NCI-H345 treated with DMSO at 0.1 percent for 48 hours (cell line): ENCODE results near the gene SPATA6.

Experiments
- DNase-seq: peaks from one replicate; lab custom pipeline; 2025; ENCODE audit not compliant: unreplicated experiment; lab: John Stamatoyannopoulos, UW

The SPATA6 gene

DNA sequence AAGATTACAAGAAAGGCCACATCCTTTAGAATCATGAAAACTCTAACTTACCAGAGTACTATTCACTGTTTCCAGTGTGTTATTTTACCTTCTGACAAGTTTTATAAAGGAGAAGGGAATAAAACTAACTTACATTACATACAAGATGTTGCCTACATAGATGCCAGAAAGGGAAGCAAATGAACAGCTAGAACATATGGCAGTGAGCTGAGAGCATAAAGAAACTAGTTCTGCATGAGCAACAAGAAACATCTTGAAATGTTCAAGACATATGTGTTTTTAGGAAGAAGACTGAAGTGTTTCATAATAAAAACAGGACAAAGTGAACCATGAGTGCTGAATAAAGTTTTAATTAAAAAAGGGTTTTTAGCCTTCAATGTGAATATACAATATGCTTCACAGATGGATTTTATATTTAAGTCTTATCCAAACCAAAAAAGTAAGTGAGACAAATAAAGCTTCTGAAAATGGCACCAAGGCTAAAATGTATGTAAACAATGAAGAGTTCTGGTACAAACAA is 210.1 kb downstream of the SPATA6 start:
- no peak for DNase-seq

- no peak for DNase-seq
Observed at GRCh38 chr1:48258106-48258505, 213.9 kb downstream of the SPATA6 start.

DNA sequence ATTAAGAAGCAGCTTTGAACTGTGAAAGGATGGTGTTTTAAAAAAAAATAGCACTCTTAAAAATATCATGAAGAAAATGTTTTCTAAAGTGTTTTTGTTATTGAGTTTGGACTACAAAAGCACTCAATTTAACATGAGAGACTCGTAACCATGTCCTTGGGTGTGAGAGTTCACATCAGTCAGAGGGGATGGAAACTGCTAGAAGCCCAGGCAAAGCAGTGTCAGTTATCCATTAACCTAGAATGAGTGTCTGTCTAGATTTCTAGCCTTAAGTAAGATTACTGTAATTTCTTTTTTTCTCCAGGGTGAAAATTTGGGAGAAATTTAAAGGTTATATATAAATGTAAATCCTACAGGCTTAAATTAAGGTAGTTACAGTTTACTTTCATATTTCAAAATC is 217.8 kb downstream of the SPATA6 start:
- DNase-seq, result no peak

DNA sequence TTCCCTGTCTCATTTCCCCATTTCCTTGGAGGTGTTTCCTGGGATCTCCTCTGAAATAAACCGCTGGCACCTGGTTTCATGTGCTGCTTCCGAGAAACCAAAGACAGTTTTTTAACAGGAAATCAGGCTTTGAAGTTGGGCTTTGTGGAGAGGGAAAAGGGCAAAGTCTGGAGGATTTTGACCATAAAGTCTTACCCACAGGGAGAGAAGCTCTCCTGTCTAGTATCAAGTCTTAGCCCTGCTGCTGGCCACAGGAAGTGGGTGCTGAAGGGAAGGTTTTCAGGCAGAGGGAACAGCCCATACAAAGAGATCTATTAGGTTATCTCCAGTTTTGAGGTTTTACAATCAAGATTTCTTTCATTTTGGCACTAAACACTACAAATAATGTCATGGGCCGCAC is 220.2 kb downstream of the SPATA6 start:
- no peak for DNase-seq

- DNase-seq, result no peak
Observed at GRCh38 chr1:48251323-48251722, 220.7 kb downstream of the SPATA6 start.

DNA sequence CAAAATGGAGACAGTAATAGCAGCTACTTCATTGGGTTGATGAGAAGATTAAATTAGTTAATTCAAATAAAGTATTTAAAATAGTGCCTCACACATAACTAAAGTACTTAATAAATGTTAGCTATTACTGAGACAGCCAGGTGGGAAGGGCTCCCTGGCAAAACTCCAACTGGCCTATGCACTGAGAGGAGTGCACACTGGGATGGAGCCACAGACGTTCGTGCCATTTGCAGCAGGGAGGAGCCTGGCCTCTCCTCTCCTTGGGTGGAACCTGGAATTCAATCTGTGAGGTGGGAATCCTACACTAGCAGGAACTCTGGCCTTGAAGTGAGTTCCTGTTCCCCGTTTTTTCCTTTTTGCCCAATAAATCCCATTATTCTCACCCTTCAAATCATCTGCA is 221.4 kb downstream of the SPATA6 start:
- DNase-seq, result no peak

DNA sequence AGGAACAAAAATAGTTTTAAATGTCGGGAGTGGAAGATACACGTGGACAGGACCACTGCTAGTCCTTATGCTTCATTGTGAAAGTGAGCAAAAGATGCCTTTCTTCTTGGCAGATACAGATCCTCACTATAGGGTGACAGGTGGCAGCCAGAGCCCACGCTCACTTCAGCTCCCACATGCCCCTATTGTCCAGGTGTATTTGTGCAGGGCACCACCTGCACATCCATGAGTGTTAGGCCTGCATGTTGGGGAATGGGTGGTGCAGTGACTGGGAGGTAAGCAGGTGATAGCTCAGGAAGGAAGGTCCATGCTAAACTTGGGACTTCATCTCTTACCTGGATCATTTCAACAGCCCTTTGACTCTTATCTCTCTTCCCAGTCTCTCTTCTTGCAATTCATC is 222.1 kb downstream of the SPATA6 start:
- no peak for DNase-seq

DNA sequence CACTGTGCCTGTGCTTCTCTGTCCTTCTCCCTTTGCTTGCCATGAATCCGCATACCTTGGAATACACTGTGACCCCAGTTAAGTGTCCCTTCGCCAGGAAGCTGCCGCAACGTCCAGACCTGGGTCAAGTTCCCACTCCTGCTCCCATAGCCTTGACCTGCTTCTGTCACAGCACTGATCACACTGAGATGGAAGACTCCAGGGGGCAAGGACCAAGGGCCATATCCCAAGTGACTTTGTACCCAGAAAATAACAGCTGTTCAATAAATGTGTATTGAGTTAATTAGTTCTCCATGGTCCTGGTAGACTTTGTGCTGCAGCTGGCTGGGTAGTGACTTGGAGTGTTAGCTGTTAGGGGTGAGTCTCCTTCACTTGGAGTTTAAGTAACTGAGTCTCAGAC is 223.6 kb downstream of the SPATA6 start:
- DNase-seq, result no peak

GRCh38 chr1:48246727-48247126 is 225.3 kb downstream of the SPATA6 start:
- no peak for DNase-seq
